Activated CD4-positive, alpha-beta T cell treated with anti-CD3 and anti-CD28 coated beads, Interleukin-2, amount 50 U/mL, for 48 hours (primary cell): ENCODE measurements around the gene STRN.
"Not testable (repeated sequence)": the region's sequence is repeated elsewhere in the genome, so short reads cannot be mapped to it uniquely, and the experiment has no call there.

ENCODE experiments used
- DNase-seq, 2 experiments: peaks; one replicate each; pipeline ENCODE4 v3.0.0-alpha.2; 2020

The STRN gene

DNA sequence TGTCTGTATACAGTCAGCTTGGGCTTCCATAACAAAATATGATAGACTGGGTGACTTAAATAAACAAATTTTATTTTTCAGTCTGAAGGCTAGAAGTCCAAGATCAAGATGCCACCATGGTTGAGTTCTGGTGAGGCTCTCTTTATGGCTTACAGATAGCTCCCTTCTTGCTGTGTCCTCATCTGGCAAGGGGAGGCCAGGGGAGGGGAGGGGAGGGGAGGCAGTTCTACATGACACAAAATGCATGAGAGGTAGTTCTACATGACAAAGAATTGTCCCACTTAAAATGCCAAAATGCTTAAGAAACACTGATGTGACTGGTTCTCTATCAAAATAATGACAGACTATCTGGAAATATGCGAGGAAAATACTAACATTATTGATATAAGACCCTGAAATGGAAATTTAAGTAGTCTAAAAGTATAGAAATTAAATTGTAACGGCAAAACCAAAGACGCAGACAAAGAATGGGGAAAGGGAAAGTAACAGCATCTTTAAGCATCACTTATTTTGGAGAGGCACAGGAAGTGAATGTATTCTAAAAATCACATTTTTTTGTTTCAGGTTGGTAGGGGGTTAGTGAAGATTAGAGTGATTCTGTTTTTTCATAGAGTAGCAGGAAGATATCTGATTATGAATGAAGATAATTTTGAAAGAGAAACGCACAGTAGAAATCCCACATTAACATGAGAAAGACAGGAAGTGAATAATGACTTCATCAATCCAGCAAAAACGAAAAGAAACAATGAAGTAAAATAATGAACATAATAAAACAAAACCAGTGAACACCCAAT, 131.4 kb downstream of the STRN start:
- DNase-seq: no peak

DNA sequence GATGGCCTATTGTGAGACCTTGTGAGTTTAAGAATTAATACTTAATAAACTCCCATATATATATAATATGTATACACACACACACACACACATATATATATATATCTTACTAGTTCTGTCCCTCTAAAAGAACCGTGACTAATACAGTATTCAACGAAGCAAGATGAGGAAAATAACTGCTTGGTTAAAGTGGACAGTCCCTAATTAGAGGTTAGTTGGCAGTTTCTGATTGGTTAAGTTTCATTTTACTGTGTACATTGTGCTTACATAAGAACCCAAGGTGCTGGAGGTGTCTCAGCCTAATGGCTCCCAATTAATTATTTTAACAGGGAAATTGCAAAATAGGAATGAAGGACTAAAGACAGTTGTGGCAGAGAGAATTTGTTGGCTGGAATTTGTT, 132.1 kb downstream of the STRN start:
- no peak for DNase-seq

DNA sequence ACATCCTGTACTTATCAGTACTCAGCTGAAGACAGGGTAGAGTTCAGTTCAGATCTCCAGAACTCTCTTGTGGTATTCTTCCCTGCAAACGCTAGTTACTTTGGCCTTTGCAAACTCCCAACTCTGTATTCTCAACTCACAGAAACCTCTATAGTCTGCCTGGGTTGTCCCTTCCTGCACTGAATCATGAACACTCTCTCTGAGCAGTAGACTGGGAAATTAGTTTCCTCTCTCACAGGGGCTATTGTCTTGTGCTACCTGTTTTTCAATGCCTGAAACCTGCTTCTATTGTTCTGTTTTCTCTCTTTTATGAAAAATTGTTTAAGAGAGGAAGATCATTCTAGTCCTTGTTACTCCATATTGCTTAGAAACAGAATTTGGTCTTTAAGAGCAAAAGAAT, 135.2 kb downstream of the STRN start:
- no peak for DNase-seq

DNA sequence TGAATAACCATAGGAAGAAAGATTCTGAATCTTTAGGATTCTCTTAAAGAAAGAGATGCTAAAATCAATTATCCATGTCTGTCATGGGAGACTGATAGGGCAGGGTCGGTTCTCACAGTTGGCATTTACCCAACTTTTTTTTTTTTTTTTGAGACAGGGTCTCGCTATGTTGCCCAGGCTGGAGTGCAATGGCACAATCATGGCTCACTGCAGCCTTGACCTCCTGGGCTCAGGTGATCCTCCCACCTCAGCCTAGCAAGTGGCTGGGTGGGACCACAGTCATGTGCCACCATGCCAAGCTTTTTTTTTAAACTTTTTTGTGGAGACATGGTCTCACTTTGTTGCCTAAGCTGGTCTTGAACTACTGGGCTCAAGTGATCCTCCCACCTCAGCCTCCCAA, 141.7 kb downstream of the STRN start:
- not testable (repeated sequence) for DNase-seq

DNA sequence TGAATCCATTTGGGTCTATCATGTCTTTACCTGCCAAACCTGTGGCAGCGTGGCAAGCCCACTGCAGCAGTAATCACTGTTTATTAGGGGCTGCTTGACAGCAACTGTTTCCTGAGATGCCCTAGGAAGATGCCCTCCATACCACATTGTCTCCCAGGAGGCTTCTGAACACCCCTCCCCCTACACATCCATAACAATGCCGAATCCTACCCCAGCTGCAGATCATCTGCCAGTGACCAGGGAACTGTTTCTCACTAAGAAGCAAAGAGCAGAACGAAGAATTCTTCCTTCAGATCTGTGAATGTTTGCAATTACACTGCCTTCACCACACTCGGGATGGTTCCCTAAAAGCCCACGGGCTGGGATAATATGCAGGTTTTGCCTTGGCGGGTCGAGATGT, 142.1 kb downstream of the STRN start:
- DNase-seq: no peak

DNA sequence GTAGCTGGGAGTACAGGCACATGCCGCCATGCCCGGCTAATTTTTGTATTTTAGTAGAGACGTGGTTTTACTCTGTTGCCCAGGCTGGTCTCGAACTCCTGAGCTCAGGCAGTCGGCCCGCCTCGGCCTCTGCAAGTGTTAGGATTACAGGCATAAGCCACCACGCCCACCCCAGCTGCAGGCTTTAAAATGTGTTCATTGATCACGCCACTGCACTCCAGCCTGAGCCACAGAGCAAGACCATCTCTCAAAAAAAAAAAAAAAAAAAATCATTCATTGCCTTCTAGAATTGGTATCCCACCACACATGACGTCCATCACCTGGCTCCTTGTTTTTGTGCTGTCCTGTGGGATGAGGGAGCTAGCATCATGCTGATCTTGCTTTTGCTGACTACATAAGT, 142.5 kb downstream of the STRN start:
- no peak for DNase-seq

DNA sequence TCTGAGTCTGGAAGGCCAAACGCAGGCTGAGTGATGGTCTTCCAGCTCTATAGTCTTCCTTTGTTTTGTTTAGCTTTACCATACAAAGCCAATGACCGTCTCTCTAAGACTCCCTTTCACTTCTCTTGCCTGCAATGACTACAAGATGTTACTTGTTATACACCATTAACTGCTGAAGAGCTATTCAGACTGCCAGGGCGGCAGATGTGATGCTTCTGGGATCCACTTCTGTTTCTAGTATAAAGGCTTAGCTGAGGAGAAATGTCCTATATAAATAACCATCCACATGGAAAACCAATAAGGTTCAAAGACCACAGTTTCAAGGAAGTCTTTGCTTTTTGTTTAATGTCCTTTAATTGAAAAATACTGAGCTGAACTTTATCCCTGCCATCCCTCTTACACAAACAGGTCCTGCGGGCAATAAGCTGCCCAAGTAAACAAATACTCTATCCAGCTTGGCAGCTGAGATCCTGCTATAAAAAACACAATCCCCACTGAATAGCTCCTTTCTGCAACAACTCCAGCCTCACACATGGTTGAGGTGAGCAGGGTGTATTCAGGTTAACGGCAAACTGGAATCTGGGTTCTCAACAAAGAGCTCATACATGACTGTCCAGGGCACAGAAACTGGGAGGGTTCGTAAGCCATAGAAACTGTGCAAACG, 145.3 kb downstream of the STRN start:
- DNase-seq: no peak

DNA sequence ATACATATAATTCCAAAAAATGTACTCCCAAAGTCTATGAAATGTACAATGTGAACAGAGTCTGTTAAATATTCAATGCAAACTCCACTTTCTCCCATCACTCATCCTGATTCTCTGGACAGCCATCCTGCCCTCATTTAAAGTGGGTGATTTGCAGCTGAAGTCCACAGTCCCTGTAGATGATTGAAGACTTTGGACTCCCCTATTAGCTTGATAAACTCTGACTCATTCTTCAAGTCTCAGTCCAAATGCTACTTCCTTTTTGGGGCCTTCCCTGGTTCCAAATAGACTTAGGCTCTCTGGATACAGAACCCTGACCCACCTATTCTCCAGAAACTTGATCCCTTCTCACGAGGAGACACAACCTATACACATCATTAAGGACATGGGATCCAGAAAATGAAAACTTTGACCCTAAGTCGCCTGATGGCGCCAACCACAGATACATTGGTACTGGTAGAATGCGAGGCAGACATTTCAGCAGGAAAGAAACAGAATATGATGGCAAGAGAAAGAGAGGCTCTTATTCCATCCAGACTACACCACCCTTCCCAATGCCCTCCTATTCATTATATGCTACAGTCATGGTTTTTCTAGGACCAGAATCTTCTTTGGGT, 147.1 kb downstream of the STRN start:
- no peak for DNase-seq

DNA sequence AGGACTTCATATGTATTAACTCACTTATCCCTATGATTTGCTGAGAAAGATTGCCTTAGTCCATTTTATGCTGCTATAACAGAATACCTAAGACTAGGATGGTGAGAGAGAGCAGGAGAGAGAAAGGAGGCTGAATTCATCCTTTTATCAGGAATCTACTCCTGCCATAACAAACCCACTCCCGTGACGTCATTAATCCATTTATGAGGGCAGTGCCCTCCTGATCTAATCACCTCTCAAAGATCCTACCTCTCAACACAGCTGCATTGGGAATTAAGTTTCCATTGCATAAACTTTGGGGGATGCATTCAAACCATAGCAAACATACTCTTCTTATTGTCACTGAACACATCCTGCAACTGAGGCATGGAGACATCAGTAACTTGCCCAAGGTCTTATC, 147.8 kb downstream of the STRN start:
- DNase-seq: no peak

DNA sequence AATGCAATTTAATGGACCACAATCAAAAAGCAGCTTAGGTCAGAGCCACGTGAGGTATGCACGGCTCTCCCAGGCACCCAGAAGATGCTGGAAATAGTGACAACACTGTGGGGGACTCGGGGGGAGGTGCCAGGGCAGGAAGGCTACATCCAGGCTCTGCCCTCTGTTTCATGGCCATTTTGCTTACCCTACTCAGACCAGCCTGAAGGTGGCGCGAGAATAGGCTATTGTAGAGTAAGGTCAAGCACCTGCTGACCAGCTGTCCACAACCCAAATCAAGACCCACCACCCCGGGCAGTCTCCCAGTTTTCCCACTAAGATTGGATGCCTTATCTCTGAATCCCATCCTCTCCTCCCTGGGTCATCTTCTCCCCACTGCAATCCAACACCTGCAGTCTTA, 154.1 kb downstream of the STRN start:
- DNase-seq: no peak

DNA sequence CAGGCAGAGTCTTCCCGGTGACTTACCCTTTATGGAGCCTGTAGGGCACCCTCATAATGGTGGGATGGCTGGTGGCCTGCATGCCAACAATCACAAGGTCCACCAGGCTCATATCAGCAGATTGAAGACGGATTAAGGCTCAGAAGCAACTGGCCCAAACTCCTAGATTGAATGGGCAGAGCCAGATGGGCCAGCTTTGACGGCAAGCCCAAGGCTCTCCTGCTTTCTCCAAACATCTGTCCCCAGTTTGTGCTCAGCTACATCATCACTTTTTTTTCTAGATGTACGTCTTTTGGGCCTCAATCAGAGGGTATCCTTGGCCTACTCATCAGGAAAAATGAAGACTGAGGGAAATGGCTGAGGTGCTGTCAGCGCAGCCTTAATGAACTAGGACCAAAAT, 155.3 kb downstream of the STRN start:
- no peak for DNase-seq

DNA sequence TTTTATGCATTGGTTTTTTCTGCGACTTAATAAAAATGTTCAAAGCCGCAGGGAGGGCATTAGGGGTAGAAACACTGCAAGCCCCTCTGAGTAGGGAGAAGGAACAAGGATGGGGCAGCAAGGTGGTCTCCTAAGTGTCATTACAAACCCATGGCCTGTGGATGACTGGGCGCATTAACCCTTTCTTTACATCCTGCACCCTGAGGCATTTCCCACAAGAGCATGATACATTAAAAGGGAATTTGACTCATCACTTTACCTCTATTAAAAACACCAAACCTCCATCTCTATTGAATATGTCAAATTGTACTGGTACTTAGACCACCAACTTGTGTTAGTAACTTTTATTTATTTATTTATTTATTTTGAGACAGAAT, 157.3 kb downstream of the STRN start:
- no peak for DNase-seq

DNA sequence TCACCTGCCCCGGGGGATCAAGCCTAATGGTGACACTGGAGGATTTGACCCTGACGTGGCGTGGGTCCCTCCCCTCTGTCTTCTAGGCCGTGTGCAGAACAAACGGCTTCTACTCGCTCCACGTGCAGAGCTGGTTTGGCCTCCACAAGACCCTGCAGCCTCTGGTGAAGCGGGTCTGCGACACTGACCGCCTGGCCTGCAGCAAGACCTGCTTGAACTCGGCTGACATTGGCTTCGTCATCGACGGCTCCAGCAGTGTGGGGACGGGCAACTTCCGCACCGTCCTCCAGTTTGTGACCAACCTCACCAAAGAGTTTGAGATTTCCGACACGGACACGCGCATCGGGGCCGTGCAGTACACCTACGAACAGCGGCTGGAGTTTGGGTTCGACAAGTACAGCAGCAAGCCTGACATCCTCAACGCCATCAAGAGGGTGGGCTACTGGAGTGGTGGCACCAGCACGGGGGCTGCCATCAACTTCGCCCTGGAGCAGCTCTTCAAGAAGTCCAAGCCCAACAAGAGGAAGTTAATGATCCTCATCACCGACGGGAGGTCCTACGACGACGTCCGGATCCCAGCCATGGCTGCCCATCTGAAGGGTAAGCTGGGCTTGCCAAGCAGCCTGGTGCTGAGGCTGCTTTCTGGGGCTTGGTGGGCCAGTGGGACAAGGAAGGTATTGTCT, 157.8 kb downstream of the STRN start:
- no peak for DNase-seq

DNA sequence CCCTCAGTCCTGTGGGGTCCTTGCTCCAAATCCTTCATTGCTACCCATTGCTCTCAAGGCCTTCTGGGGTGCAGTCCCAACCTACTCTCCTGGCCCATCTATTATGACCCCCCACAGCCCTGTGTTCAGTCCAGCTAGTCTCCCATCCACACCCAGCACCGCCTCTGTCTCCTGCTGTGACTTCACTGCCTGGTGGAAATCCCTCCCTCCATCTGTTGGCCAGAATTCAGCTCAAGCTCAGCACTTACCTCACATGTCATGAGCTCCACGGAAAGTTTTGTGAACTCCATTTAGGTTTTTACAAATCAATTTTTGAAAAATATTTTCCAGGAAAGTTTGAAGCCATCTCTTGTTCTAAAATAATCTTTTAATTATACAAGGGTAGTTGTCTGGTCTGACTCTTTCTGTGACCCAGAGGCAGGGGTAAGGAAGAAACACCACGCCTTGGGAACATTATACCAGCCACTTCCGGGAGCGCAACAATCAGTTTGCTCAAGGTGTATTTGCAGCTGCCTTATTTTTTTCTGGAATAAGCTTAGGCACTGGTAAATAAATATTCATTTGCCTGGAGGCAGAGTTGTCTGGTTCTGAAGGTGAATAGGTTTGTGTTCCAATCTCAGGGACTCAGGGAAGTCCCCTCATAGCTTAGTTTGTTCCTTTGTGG, 159.0 kb downstream of the STRN start:
- DNase-seq: no peak

DNA sequence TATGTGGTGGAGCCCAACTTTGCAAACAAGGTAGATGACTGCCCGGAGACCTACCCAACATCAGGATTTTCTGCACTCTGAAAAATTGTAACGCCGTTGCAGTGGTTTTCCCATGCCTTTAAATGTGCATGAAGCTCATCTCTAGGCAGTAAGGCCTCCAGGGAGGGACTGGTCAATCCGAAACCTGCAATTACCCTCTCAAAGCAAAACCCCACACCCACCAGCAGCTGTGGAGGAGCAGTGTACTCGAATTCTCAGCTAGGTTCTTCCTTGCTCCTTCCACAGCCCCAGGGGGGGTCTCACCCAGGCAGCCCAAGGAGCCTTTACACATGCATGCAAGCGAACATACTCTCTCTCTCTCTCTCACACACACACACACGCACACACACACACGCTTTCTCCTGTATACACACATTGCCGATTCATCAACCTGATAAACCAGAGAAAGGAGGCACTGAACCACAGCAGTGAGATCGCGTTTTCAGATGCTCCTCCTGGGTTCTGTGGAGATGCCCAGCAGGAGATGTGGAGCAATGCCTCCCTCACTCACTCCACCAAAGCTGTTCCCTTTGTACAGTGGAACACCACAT, 160.6 kb downstream of the STRN start:
- no peak for DNase-seq

DNA sequence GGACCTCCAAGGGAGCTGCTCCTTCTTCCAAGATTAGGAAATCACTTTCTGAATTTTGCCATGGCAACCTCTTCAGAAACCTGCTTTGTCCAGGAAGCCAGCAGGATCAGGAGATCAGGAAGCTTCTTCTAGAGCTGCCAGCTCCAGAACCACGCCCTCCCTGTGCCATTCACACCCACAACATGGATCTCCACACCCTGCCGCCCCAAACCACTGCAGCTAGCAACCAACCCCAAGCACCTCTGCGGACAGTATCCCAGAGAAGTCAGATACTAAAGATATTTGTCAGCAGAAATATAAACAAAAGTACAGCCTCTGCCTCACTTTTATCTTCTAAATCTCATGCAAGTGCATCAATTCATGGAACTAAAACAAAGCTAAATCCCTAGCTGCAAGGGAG, 163.4 kb downstream of the STRN start:
- DNase-seq: no peak

DNA sequence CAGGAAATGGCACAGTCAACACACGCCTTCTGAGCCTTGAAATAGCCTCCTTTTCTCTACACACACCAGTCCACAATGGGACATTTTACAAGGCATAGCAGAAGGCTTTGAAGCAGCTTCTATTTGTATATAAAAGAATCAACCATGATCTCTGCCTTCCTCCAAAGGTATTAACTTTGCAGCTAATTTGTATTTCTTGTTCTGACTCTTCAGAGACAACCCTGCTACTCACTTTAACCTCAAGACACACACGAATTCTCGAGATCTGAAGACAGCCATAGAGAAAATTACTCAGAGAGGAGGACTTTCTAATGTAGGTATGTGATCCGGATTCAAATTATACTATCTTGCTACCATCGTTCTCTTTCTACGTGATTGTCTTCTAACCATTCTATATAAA, 165.2 kb downstream of the STRN start:
- no peak for DNase-seq

DNA sequence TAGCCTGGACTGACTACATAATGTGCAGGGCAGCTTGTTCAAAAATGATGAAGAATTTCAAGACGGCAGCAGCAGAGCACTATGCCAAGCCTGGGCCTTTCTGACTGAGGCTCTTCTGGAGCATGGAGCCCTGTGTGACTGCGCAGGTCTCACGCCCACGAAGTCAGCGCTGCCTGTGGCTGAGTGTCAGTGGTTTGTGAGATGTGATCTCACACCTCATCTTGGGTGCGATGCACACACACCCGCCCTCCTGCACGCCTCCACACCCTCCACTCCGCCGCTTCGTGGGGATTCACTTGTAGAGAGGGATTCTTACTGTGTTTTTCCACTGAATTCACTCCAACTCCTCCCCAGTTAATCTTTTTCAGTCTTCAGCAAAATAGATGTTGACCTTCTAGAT, 166.0 kb downstream of the STRN start:
- DNase-seq: peak; percentile 60 to 73

DNA sequence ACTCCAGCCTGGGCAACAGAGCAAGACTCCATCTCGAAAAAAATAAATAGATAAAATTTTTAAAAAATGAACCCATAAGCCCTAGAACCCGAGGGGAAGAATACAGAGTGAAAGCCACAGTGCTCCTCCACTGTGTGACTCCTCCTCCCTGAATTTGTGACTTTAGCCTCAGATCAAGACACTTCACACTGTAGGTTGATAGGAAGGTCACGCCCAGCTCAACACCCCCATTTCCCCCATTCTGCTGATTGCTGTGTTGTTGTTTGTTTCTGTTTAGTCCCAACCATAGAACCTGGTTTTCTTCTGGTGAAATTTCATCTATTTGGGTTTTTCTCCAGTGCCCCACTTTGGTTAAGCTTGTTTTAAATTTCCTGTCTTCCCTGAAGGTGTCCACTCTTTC, 167.6 kb downstream of the STRN start:
- DNase-seq: no peak

DNA sequence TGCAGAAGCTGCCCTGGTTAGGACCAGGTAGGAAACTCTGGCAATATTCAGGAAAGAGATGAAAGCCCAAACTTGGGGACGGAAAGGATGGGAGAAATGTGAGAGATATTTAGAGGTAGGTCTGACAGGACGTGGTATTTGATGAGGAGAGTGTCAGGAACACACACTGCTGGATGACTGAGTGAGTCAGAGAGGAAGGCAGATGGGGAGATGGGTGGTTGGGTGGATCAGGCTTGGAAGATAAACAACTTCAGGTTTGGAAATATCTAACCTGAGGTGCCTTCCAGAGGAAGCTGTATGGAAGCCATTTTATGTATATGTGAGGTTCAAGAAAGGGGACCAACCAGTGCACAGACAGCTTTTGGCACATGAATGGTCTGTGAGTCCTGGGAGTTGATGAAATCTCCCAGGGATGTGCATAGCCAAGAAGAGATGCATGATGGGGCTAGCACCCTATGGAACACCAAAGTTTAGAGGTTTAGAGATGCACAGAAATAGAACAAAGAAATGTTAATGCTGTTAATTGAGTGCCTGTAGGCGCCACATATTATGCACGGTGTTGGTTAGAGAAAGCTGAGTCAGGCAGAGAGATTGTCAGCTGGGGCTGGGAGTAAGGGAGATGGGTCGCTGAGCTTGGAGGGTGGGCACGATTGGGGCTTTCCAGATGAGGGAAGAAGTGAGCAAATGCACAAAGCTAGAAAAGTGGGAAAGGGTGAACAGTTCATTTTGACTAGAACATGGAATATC, 168.8 kb downstream of the STRN start:
- no peak for DNase-seq
